MM.1S (cell line): ENCODE data around the gene RCN1.

ENCODE experiments used
- DNase-seq: peaks from one replicate; pipeline ENCODE4 v3.0.0-alpha.2; 2015
- H2AFZ ChIP-seq: fragments of 300-600 bp; sonication (generic); 2 replicates; pipeline ENCODE4 v1.6.0; 2016; ENCODE audit warnings: antibody characterized with exemption, low read length
- H3F3A ChIP-seq: fragments of 300-600 bp; sonication (generic); 2 replicates; pipeline ENCODE4 v1.6.1; 2016; ENCODE audit warnings: mild to moderate bottlenecking, antibody characterized with exemption, low read length, moderate library complexity, mixed read lengths; ENCODE audit not compliant: insufficient read depth
- H3K27ac ChIP-seq: fragments of 300-600 bp; sonication (generic); 2 replicates; pipeline ENCODE4 v1.5.1; 2016; ENCODE audit warnings: mild to moderate bottlenecking, low read length
- H3K27me3 ChIP-seq: fragments of 300-600 bp; sonication (generic); replicated peaks from 2 replicates; pipeline ENCODE4 v1.6.0; 2016; ENCODE audit warnings: low read length; ENCODE audit not compliant: insufficient read depth
- H3K36me3 ChIP-seq: fragments of 300-600 bp; sonication (generic); replicated peaks from 2 replicates; pipeline ENCODE4 v1.6.1; 2016; ENCODE audit warnings: mild to moderate bottlenecking, low read length, mixed read lengths; ENCODE audit not compliant: insufficient read depth
- H3K4me1 ChIP-seq: fragments of 300-600 bp; sonication (generic); 2 replicates; pipeline ENCODE4 v1.6.1; 2016; ENCODE audit warnings: low read length, mixed read lengths
- H3K4me2 ChIP-seq: fragments of 300-600 bp; sonication (generic); 2 replicates; pipeline ENCODE4 v1.6.0; 2016; ENCODE audit warnings: low read depth, low read length
- H3K4me3 ChIP-seq: fragments of 300-600 bp; sonication (generic); 2 replicates; pipeline ENCODE4 v1.5.1; 2016; ENCODE audit warnings: low read length, mixed read lengths
- H3K79me2 ChIP-seq: fragments of 300-600 bp; sonication (generic); 2 replicates; pipeline ENCODE4 v1.6.1; 2016; ENCODE audit warnings: mixed run types, low read length, mixed read lengths
- H3K9ac ChIP-seq: fragments of 300-600 bp; sonication (generic); 2 replicates; pipeline ENCODE4 v1.6.1; 2016; ENCODE audit warnings: low read length, mixed read lengths
- H3K9me2 ChIP-seq: fragments of 300-600 bp; sonication (generic); replicated peaks from 2 replicates; pipeline ENCODE4 v1.6.1; 2016; ENCODE audit warnings: mild to moderate bottlenecking, low read length, mixed read lengths; ENCODE audit not compliant: insufficient read depth
- H3K9me3 ChIP-seq: fragments of 300-600 bp; sonication (generic); replicated peaks from 2 replicates; pipeline ENCODE4 v1.6.1; 2016; ENCODE audit warnings: mild to moderate bottlenecking, low read length, mixed read lengths; ENCODE audit not compliant: insufficient read depth
- H4K20me1 ChIP-seq: fragments of 300-600 bp; sonication (generic); 2 replicates; pipeline ENCODE4 v1.6.1; 2016; ENCODE audit warnings: mild to moderate bottlenecking, low read length, moderate library complexity, mixed read lengths; ENCODE audit not compliant: insufficient read depth
- CTCF ChIP-seq: fragments of 300-600 bp; sonication (generic); IDR thresholded peaks from 2 replicates; pipeline ENCODE4 v1.5.1; 2016; ENCODE audit warnings: antibody characterized with exemption, low read length, mixed read lengths
- EZH2 ChIP-seq: fragments of 300-600 bp; sonication (generic); optimal IDR thresholded peaks from 2 replicates; pipeline ENCODE3; 2017; ENCODE audit warnings: low read depth, mild to moderate bottlenecking, antibody characterized with exemption, low read length, mixed read lengths
- EZH2phosphoT487 ChIP-seq: fragments of 300-600 bp; sonication (generic); IDR thresholded peaks from 2 replicates; pipeline ENCODE4 v1.6.1; 2018; ENCODE audit warnings: antibody characterized with exemption, low read length

RCN1 gene

GRCh38 chr11:32053151-32053888 lies 37.6 kb upstream of the RCN1 start:
- Histone ChIP-seq H3K36me3 (no peaks in the 10 kb centered on the region), H2AFZ (no peak overlapping the region), H3K9me2 (no peaks in the 10 kb centered on the region), H3F3A (no peaks in the 10 kb centered on the region), H3K9me3 (no peaks in the 10 kb centered on the region), H3K4me2 (no peak overlapping the region), H3K27ac (no peak overlapping the region), H3K4me1 (no peaks in the 10 kb centered on the region), H3K9ac (no peak overlapping the region), H4K20me1 (no peaks in the 10 kb centered on the region), H3K79me2 (no peaks in the 10 kb centered on the region), H3K4me3 (no peak overlapping the region), H3K27me3 (no peaks in the 10 kb centered on the region)
- TF ChIP-seq EZH2 (no peak), EZH2phosphoT487 (no peak), CTCF (no peak)
- no peak for DNase-seq

GRCh38 chr11:32055861-32056260 lies 35.0 kb upstream of the RCN1 start:
- no peaks in the 10 kb centered on the region for H3K36me3 ChIP-seq
- no peak overlapping the region for H3K4me3 ChIP-seq
- no peak overlapping the region for H3K9ac ChIP-seq
- H3K4me1 ChIP-seq, result no peaks in the 10 kb centered on the region
- H3K79me2 ChIP-seq, result no peaks in the 10 kb centered on the region
- no peaks in the 10 kb centered on the region for H3F3A ChIP-seq
- no peak for DNase-seq
- H3K27me3 ChIP-seq, result no peaks in the 10 kb centered on the region
- H3K9me3 ChIP-seq, result no peaks in the 10 kb centered on the region
- H4K20me1 ChIP-seq, result no peaks in the 10 kb centered on the region
- no peak overlapping the region for H3K27ac ChIP-seq
- H3K9me2 ChIP-seq, result no peaks in the 10 kb centered on the region
- TF ChIP-seq CTCF (no peak), EZH2 (no peak), EZH2phosphoT487 (no peak)
- no peak overlapping the region for H3K4me2 ChIP-seq
- H2AFZ ChIP-seq, result no peak overlapping the region

- Histone ChIP-seq H3K36me3 (no peaks in the 10 kb centered on the region), H3K9me2 (no peaks in the 10 kb centered on the region), H4K20me1 (no peaks in the 10 kb centered on the region), H3K9me3 (no peaks in the 10 kb centered on the region), H3K27ac (no peak overlapping the region), H3K4me1 (no peaks in the 10 kb centered on the region), H3K4me2 (no peak overlapping the region), H3F3A (no peaks in the 10 kb centered on the region), H3K27me3 (no peaks in the 10 kb centered on the region), H3K79me2 (no peaks in the 10 kb centered on the region), H3K4me3 (no peak overlapping the region), H2AFZ (no peak overlapping the region), H3K9ac (no peak overlapping the region)
- no peak for DNase-seq
- TF ChIP-seq EZH2 (no peak), EZH2phosphoT487 (no peak), CTCF (no peak)
Observed at GRCh38 chr11:32056438-32056837, 34.4 kb upstream of the RCN1 start.
